HepG2 (cell line): ENCODE data around the gene IGDCC3. TPM values are rescaled to one million over a fixed set of nuclear protein-coding genes. Genes with fewer than 3 reads are reported as not detected.

Experiments used
- GABPB1 ChIP-seq: IDR thresholded peaks from 2 replicates; pipeline ENCODE4 v1.6.1; 2016; ENCODE audit warnings: mild to moderate bottlenecking, missing genetic modification reagents, moderate library complexity, missing compliant biosample characterization
- GTF2F1 ChIP-seq: fragments of 150-350 bp; IDR thresholded peaks from 2 replicates; pipeline ENCODE4 v1.6.1; 2014; ENCODE audit warnings: low read length
- HOXD1 ChIP-seq: sonication (generic); formaldehyde crosslinking; IDR thresholded peaks from 2 replicates; pipeline ENCODE4 v1.5.0; 2020; ENCODE audit warnings: missing genetic modification reagents
- RARA ChIP-seq: IDR thresholded peaks from 2 replicates; pipeline ENCODE4 v1.6.1; 2016; ENCODE audit warnings: missing genetic modification reagents, missing compliant biosample characterization
- RXRB ChIP-seq: IDR thresholded peaks from 2 replicates; pipeline ENCODE4 v1.6.1; 2016; ENCODE audit warnings: borderline replicate concordance, missing genetic modification reagents, missing compliant biosample characterization
- SRSF1 ChIP-seq: fragments of 200-400 bp; formaldehyde crosslinking; optimal IDR thresholded peaks from 2 replicates; pipeline ENCODE3; 2017; ENCODE audit warnings: mild to moderate bottlenecking, low read depth, low read length, moderate library complexity
- ZC3H13 ChIP-seq: sonication (generic); formaldehyde crosslinking; IDR thresholded peaks from 2 replicates; pipeline ENCODE4 v1.8.1; 2023; ENCODE audit warnings: mild to moderate bottlenecking, missing genetic modification reagents, moderate library complexity
- ZNF263 ChIP-seq: sonication (generic); formaldehyde crosslinking; IDR thresholded peaks from 2 replicates; pipeline ENCODE4 v1.4.0; 2020; ENCODE audit warnings: missing genetic modification reagents
- ZNF343 ChIP-seq: sonication (generic); formaldehyde crosslinking; IDR thresholded peaks from 2 replicates; pipeline ENCODE4 v1.4.0; 2020; ENCODE audit warnings: mild to moderate bottlenecking, missing genetic modification reagents
- ZNF354B ChIP-seq: sonication (generic); formaldehyde crosslinking; IDR thresholded peaks from 2 replicates; pipeline ENCODE4 v1.8.0; 2022; ENCODE audit warnings: mild to moderate bottlenecking, missing genetic modification reagents
- polyA plus RNA-seq, 8 experiments: library from polyadenylated mRNA; depleted of rRNA in 3 of 8; stranded (reverse) in 7 of 8; unstranded in 1 of 8; fragments of >200 nt; fragmentation: Illumina TruSeq in 4 of 8; extraction: Trizol in 4 of 8; gene quantifications; 2 replicates each; pipeline versions ENCODE4 v1.2.1 to v1.2.3, GENCODE V29; 2011 to 2016; ENCODE audit warnings: low read depth in 4 of 8, missing spikeins in 1 of 8, mixed read lengths in 1 of 8; ENCODE audit not compliant: insufficient read depth in 1 of 8
- total RNA-seq, 5 experiments: library from RNA; depleted of rRNA; stranded (reverse); fragments of >200 nt; fragmentation: Illumina TruSeq; extraction: Trizol; gene quantifications; 2 replicates each; pipeline ENCODE4 v1.2.3, GENCODE V29; 2016; ENCODE audit warnings: low read depth in 1 of 5
- TF ChIP-seq, protein P1 (sequence below): sonication (generic); formaldehyde crosslinking; IDR thresholded peaks from 2 replicates; pipeline ENCODE4 v1.9.0; 2021; ENCODE audit warnings: mild to moderate bottlenecking, missing genetic modification reagents
- TF ChIP-seq, protein P2 (sequence below): IDR thresholded peaks from 2 replicates; pipeline ENCODE4 v1.6.1; 2016; ENCODE audit warnings: missing biosample characterization, missing genetic modification reagents, low read depth
- TF ChIP-seq, protein P3 (sequence below): sonication (generic); formaldehyde crosslinking; IDR thresholded peaks from 2 replicates; pipeline ENCODE4 v1.4.0; 2020; ENCODE audit warnings: missing genetic modification reagents
- TF ChIP-seq, protein P4 (sequence below): sonication (generic); formaldehyde crosslinking; IDR thresholded peaks from 2 replicates; pipeline ENCODE4 v1.8.1; 2023; ENCODE audit warnings: mild to moderate bottlenecking, moderate library complexity, missing genetic modification reagents
- TF ChIP-seq, protein P5 (sequence below): sonication (generic); formaldehyde crosslinking; IDR thresholded peaks from 2 replicates; pipeline ENCODE4 v1.8.0; 2022; ENCODE audit warnings: low read depth, missing genetic modification reagents

Gene IGDCC3
- total and polyA plus RNA-seq, 2 of the 13 experiments (the other 11 are each of a cell fraction or from before 2014, with no cell fraction given): 30.1 to 51.8 TPM

DNA sequence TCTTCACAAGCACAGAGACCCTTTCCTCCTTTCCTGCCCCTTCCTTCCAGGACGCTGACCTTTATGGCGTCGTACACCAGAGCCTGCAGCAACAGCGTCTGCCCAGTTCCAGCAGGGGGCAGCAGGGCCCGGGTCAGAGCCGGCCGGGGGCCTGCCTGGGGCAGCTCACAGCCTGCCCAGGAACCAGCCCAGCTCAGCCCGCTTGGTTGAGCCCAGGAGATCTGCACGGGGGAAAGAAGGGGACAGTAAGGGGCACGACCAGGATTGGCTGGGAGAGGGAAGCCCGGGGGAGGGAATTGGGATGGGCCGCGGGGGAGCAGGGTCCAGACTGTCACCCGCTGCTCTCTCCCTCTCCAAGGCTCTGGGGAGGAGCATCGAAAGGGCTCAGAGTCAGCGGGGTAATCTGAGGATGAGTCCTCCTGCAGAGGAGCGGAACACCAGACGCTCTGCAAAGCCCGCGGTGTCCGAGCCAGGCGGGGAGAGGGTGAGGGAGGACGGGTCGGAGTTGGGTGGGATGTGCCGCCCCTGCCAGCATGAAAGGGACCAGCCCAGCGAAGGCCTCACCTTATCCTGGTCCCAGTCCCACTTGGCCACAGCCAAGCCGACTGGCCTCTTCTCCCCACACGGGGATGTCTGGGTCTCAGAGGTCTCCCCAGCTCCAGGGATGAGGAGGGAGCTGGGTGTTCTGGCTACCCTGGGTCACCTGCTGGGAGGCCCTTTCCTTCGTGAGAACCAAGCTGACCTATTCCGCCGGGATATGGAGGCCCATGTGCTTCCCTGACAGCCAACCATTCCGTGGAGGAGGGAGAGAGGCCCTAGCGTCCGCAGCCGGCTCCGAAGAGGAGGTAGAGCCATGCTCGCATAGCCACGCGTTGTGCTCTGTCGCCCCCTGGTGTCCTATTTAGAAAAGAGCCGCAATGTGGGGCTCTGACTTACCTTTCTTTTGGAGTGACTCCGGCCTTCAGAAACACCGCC is 7.4 kb upstream of the IGDCC3 start (continued):
- TF ChIP-seq, protein P1, sequence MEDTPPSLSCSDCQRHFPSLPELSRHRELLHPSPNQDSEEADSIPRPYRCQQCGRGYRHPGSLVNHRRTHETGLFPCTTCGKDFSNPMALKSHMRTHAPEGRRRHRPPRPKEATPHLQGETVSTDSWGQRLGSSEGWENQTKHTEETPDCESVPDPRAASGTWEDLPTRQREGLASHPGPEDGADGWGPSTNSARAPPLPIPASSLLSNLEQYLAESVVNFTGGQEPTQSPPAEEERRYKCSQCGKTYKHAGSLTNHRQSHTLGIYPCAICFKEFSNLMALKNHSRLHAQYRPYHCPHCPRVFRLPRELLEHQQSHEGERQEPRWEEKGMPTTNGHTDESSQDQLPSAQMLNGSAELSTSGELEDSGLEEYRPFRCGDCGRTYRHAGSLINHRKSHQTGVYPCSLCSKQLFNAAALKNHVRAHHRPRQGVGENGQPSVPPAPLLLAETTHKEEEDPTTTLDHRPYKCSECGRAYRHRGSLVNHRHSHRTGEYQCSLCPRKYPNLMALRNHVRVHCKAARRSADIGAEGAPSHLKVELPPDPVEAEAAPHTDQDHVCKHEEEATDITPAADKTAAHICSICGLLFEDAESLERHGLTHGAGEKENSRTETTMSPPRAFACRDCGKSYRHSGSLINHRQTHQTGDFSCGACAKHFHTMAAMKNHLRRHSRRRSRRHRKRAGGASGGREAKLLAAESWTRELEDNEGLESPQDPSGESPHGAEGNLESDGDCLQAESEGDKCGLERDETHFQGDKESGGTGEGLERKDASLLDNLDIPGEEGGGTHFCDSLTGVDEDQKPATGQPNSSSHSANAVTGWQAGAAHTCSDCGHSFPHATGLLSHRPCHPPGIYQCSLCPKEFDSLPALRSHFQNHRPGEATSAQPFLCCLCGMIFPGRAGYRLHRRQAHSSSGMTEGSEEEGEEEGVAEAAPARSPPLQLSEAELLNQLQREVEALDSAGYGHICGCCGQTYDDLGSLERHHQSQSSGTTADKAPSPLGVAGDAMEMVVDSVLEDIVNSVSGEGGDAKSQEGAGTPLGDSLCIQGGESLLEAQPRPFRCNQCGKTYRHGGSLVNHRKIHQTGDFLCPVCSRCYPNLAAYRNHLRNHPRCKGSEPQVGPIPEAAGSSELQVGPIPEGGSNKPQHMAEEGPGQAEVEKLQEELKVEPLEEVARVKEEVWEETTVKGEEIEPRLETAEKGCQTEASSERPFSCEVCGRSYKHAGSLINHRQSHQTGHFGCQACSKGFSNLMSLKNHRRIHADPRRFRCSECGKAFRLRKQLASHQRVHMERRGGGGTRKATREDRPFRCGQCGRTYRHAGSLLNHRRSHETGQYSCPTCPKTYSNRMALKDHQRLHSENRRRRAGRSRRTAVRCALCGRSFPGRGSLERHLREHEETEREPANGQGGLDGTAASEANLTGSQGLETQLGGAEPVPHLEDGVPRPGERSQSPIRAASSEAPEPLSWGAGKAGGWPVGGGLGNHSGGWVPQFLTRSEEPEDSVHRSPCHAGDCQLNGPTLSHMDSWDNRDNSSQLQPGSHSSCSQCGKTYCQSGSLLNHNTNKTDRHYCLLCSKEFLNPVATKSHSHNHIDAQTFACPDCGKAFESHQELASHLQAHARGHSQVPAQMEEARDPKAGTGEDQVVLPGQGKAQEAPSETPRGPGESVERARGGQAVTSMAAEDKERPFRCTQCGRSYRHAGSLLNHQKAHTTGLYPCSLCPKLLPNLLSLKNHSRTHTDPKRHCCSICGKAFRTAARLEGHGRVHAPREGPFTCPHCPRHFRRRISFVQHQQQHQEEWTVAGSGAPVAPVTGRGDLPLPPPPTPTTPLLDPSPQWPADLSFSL (CRISPR knock-in tag): no peak
- TF ChIP-seq ZNF263 (CRISPR knock-in tag) (peak; percentile 97), HOXD1 (CRISPR knock-in tag) (peak; percentile 25; the same call in 1 of the 2 replicates), RXRB (peak; percentile 61; the same call in 1 of the 2 replicates), ZC3H13 (0 out of 2 replicates have a peak, but pooled peaks have one; percentile 29), SRSF1 (peak; percentile 49), RARA (CRISPR knock-in tag) (peak; percentile 31; the same call in 1 of the 2 replicates), GABPB1 (CRISPR knock-in tag) (peak; percentile 52), ZNF354B (no peak), GTF2F1 (no peak), ZNF343 (peak; percentile 81; the same call in 1 of the 2 replicates)
- TF ChIP-seq, protein P2, sequence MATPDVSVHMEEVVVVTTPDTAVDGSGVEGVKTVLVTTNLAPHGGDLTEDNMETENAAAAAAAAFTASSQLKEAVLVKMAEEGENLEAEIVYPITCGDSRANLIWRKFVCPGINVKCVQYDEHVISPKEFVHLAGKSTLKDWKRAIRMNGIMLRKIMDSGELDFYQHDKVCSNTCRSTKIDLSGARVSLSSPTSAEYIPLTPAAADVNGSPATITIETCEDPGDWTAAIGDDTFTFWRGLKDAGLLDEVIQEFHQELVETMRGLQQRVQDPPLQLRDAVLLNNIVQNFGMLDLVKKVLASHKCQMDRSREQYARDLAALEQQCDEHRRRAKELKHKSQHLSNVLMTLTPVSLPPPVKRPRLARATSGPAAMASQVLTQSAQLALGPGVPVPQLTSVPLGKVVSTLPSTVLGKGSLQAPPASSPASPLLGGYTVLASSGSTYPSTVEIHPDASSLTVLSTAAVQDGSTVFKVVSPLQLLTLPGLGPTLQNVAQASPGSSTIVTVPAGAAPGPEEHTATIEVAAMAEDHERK (CRISPR knock-in tag): no peak
- TF ChIP-seq, protein P3, sequence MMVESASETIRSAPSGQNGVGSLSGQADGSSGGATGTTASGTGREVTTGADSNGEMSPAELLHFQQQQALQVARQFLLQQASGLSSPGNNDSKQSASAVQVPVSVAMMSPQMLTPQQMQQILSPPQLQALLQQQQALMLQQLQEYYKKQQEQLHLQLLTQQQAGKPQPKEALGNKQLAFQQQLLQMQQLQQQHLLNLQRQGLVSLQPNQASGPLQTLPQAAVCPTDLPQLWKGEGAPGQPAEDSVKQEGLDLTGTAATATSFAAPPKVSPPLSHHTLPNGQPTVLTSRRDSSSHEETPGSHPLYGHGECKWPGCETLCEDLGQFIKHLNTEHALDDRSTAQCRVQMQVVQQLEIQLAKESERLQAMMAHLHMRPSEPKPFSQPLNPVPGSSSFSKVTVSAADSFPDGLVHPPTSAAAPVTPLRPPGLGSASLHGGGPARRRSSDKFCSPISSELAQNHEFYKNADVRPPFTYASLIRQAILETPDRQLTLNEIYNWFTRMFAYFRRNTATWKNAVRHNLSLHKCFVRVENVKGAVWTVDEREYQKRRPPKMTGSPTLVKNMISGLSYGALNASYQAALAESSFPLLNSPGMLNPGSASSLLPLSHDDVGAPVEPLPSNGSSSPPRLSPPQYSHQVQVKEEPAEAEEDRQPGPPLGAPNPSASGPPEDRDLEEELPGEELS (CRISPR knock-in tag): no peak
- TF ChIP-seq, protein P4, sequence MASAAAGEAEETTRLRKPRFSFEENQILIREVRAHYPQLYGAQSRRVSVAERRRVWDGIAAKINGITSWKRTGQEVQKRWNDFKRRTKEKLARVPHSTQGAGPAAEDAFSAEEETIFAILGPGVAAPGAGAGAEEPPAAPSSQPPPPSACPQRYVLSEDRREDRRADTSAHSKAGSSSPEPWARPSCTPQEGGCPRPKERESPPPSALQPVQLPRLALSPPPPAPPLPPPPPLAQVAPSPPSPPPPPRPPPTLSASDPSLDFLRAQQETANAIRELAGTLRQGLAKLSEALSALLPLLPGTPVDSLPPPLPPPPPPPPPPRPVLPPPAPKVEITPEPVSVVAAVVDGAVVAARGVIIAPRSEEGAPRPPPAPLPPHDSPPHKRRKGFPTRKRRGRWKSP: peak; percentile 59; the same call in 1 of the 2 replicates
- TF ChIP-seq, protein P5, sequence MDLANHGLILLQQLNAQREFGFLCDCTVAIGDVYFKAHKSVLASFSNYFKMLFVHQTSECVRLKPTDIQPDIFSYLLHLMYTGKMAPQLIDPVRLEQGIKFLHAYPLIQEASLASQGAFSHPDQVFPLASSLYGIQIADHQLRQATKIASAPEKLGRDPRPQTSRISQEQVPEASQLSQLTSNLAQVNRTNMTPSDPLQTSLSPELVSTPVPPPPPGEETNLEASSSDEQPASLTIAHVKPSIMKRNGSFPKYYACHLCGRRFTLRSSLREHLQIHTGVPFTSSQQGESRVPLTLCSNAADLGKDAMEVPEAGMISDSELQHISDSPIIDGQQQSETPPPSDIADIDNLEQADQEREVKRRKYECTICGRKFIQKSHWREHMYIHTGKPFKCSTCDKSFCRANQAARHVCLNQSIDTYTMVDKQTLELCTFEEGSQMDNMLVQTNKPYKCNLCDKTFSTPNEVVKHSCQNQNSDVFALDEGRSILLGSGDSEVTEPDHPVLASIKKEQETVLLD (CRISPR knock-in tag): 0 out of 2 replicates have a peak, but pooled peaks have one; percentile 29
